Activated T-cell treated with anti-CD3 and anti-CD28 coated beads for 48 hours (primary cell): Measurements from ENCODE around the gene SPATA33.
"Not testable (repeated sequence)": the region's sequence is repeated elsewhere in the genome, so short reads cannot be mapped to it uniquely, and the experiment has no call there.

Experiments used
- DNase-seq: peaks from one replicate; pipeline ENCODE4 v3.0.0-alpha.2; 2020; ENCODE audit warnings: low read depth

The SPATA33 gene

GRCh38 chr16:89629827-89630610 is 27.6 kb upstream of the SPATA33 start:
- DNase-seq: no peak

- no peak for DNase-seq
These were observed 24.5 kb upstream of the SPATA33 start for GRCh38 chr16:89633064-89633631.

GRCh38 chr16:89634463-89635385 is 22.9 kb upstream of the SPATA33 start:
- DNase-seq: not testable (repeated sequence)

DNA sequence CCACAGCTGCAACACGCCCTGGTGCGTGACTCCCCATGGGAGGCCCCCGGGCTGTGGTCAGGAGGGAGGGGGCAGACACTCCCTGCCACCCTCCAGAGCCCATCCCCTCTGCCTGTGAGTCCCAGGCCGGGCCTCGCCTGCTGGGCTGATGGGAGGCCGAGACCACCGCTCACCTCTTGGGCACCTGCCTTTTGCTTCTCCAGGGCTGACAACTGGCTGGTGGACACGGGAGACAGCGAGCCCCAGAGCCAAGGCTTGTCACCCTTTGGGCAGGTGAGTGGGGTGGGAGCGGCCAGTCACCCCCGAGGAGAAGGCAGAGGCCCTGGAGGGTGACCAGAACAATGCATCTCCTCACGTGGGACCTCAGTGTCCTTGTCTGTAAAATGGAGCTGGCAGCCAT is 21.0 kb upstream of the SPATA33 start:
- no peak for DNase-seq

DNA sequence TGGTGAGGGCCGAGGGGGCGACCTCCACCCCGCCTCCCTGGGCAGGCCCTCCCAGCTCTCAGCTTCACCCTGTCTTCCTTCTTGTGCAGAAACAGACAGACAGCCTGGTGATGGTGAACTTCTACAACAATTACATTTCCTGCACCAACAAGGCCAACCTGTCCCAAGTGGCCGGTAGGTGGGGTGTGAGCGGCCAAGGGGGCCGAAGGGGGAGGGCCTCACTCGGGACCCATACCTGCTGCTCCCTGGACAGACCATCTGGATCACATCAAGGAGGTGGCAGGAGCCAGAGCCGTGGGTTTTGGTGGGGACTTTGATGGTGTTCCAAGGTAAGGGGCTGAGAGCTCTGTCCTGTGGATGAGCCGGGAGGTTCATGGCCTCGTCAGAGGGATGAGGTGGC is 20.3 kb upstream of the SPATA33 start:
- no peak for DNase-seq

GRCh38 chr16:89638455-89638854 is 19.2 kb upstream of the SPATA33 start:
- DNase-seq: no peak

- no peak for DNase-seq
These were observed 18.3 kb upstream of the SPATA33 start for GRCh38 chr16:89639385-89639784.

GRCh38 chr16:89641458-89642119 is 16.0 kb upstream of the SPATA33 start:
- DNase-seq: no peak

GRCh38 chr16:89642574-89642973 is 15.1 kb upstream of the SPATA33 start:
- DNase-seq: no peak

GRCh38 chr16:89643769-89644300 is 13.8 kb upstream of the SPATA33 start:
- DNase-seq: no peak

GRCh38 chr16:89645122-89645521 is 12.5 kb upstream of the SPATA33 start:
- DNase-seq: no peak

- no peak for DNase-seq
These were observed 11.4 kb upstream of the SPATA33 start for GRCh38 chr16:89646270-89646669.

- DNase-seq: no peak
These were observed 10.7 kb upstream of the SPATA33 start for GRCh38 chr16:89646906-89647305.

DNA sequence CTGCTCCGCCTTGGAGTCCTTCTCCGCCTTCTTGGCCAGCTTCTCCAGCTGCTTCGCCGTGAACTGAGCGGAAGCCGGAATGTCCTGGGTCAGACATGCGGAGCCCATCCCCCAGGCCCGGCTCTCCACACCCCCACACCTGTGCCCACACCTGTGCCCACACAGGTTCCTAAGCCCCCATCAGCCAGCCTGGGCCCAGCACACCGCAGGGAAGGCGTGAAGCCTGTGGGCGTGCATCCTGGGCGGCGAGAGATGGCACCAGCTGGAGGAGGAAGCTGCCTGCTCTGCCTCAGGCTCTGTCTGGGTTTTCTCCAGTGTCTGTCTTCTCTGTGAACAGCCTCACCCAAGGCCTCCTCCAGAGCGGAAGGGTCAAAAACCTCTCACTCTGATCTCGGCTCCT is 6.1 kb upstream of the SPATA33 start:
- no peak for DNase-seq

- no peak for DNase-seq
These were observed 3.9 kb upstream of the SPATA33 start for GRCh38 chr16:89653656-89654295.

DNA sequence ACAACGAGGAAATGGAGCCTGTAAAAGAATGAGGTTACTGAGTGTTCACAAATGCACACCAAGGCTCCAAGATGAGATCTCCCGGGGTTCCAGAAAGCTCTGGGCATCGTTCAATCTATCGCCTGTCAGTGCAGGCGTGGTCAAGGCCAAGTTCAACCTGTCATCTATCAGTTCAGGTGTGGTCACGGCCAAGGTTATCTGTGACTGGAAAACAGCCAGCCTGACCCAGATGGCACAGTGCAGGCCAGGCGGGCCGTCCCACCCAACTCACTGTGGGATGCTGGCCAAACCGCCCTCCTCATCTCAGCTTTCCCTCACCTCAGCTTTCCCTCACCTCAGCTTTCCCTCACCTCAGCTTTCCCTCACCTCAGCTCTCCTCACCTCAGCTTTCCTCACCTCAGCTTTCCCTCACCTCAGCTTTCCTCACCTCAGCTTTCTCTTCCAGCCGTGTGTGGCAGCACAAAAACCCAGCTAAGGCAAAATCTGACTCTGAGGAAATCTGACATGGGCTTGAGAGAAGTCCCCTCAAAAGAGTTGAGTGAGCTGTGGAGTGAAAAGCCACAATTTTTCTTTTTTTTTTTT is 2.5 kb upstream of the SPATA33 start:
- no peak for DNase-seq

DNA sequence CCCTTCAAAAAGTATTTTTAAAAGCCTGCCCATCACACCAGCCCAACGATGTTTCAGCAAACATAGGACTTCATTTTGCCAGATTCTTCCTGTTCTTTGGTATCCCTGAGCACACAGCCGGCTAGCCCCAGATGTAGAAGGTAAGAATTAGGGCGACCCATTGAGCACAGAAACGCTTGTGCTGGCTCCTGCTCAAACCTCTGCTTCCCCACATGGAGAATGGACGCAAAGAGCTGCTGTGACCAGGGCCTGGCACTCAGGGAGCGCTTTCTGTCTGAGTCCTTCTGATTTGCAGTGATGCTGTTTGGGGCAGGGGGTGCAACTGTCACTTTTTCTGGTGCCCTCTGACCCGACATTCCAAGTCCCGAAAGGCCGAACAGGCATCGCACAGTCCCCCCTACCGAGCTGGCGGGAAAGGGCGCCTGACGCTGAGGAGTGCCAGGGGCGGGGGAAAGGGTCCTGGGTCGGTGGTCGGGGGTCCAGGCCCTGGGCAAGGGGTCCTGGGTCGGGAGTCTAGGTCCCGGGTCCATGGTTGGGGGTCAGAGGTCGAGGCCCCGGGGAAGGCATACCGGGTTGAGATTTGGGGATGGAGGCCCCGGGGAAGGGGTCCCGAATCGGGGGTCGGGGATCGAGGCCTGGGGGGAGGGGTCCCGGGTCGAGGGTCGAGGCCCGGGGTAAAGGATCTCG is 1.1 kb upstream of the SPATA33 start:
- DNase-seq: no peak

DNA sequence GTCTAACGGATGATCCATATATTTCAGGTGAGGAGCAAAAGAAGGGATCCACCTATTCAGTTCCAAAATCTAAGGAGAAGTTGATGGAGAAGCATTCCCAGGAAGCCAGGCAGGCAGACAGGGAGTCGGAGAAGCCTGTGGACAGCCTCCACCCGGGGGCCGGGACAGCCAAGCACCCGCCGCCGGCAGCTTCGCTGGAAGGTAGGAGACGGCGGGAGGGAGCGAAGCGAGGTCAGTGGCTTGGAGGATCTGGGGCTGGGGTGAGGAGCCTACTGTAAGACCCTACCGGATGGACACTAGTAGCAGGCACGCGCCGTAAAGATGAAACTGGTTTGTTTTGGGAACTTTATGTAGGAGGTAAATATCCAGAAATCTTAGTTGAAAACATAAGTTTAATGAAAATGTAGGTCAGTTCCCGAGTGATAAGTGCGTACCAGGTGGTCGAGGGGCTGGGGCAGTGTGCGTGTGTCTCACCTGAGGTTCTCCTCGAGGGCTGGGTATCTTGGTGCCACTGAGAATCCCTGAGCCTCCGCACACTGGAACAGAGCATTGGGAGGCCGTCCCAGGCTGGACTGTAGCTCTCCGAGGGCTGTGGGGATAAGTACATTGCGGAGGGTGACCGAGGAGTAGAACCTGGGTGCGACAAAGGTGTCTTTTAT is 714 bp downstream of the SPATA33 start:
- no peak for DNase-seq

DNA sequence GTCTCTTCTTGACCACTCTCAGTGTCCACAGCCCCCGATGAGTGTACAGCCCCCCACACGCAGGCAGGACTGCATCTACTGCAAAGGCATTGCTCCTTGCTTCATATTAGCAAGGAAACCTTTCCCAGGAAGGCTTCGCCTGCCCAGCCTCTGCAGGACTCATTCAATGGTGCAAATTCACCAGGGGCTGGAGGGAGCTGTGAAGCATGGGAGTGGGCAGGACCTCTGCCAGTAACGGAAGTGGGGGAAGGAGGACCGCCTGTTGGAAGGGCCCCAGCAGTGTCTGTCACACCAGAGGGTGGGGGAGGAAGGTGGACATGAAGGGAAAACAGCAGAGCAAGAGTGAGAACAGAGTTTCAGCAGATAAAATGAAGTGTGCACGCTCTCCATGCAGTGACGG is 2.5 kb downstream of the SPATA33 start:
- DNase-seq: no peak

- DNase-seq: no peak
These were observed 3.6 kb downstream of the SPATA33 start for GRCh38 chr16:89661215-89661614.
